B cell (primary cell): ENCODE data around the gene MILR1. TPM values are rescaled to one million over a fixed set of nuclear protein-coding genes. Genes with fewer than 3 reads are reported as not detected.

ENCODE experiments used
- ATAC-seq: fragments of 200-7000 bp; cut with Tn5 transposase; one replicate; pipeline ENCODE4 v1.10.0; 2021; ENCODE audit warnings: low read depth, mild to moderate bottlenecking, moderate number of reproducible peaks, moderate library complexity
- CTCF ChIA-PET: fragments of 350-600 bp; sonication (Branson Sonifier 250); formaldehyde crosslinking; loops from one replicate; lab custom pipeline; 2021; ENCODE audit warnings: antibody characterized with exemption, inconsistent platforms; lab: Charles Lee
- POLR2A ChIA-PET: fragments of 350-600 bp; sonication (Branson Sonifier 250); formaldehyde crosslinking; loops from one replicate; lab custom pipeline; 2021; ENCODE audit warnings: antibody characterized with exemption; lab: Charles Lee
- DNase-seq: peaks from one replicate; pipeline ENCODE4 v3.0.0; 2013
- H2AFZ ChIP-seq: 2 replicates; pipeline ENCODE4 v1.6.1; 2012; ENCODE audit warnings: mild to moderate bottlenecking, low read depth, low read length; ENCODE audit not compliant: insufficient read depth, poor library complexity, severe bottlenecking
- H3K27ac ChIP-seq, 2 donors: 1 replicate in 1 of 2; 2 replicates in 1 of 2; pipeline ENCODE4 v1.5.1; 2012 to 2013; ENCODE audit warnings: low read length in 2 of 2, mild to moderate bottlenecking in 2 of 2, moderate library complexity in 1 of 2
- H3K27me3 ChIP-seq, 4 experiments: fragments of 200-600 bp in 1 of 4; sonication (generic) in 1 of 4; replicated peaks in 1 of 4; 1 replicate in 2 of 4; 2 replicates in 2 of 4; pipeline versions ENCODE4 v1.6.1 to v1.7.0; 2013 to 2016; ENCODE audit warnings: low read length in 3 of 4, mild to moderate bottlenecking in 2 of 4, mixed read lengths in 1 of 4, moderate library complexity in 1 of 4; ENCODE audit not compliant: insufficient read depth in 4 of 4, control insufficient read depth in 3 of 4; ENCODE audit errors: control extremely low read depth in 1 of 4
- H3K36me3 ChIP-seq, 2 experiments: replicated peaks in 1 of 2; 1 replicate in 1 of 2; 2 replicates in 1 of 2; pipeline versions ENCODE4 v1.6.1 to v1.7.1; 2013; ENCODE audit warnings: low read length in 1 of 2; ENCODE audit not compliant: insufficient read depth in 2 of 2, control insufficient read depth in 1 of 2; ENCODE audit errors: control extremely low read depth in 1 of 2, extremely low read depth in 1 of 2
- H3K4me1 ChIP-seq, 2 donors: fragments of 200-600 bp in 1 of 2; sonication (generic) in 1 of 2; 1 replicate in 1 of 2; 2 replicates in 1 of 2; pipeline versions ENCODE4 v1.5.1 to v1.6.1; 2013 to 2017; ENCODE audit warnings: low read length in 2 of 2; ENCODE audit not compliant: control insufficient read depth in 2 of 2, insufficient read depth in 2 of 2
- H3K4me2 ChIP-seq: replicated peaks from 2 replicates; pipeline ENCODE3; 2012; ENCODE audit warnings: mild to moderate bottlenecking, low read depth, low read length; ENCODE audit not compliant: poor library complexity, severe bottlenecking
- H3K4me3 ChIP-seq, 5 experiments: fragments of 200-600 bp in 1 of 5; sonication (generic) in 1 of 5; 1 replicate in 3 of 5; 2 replicates in 2 of 5; pipeline versions ENCODE4 v1.5.1 to v1.7.0; 2011 to 2016; ENCODE audit warnings: low read length in 4 of 5, mild to moderate bottlenecking in 4 of 5, low read depth in 2 of 5, control low read depth in 1 of 5, moderate library complexity in 1 of 5; ENCODE audit not compliant: insufficient read depth in 1 of 5; ENCODE audit errors: control extremely low read depth in 1 of 5, extremely low read depth in 1 of 5
- H3K79me2 ChIP-seq: fragments of 200-600 bp; sonication (generic); one replicate; pipeline ENCODE4 v1.6.0; 2016; ENCODE audit warnings: low read length; ENCODE audit not compliant: control insufficient read depth, insufficient read depth
- H3K9ac ChIP-seq: fragments of 200-600 bp; sonication (generic); 2 replicates; pipeline ENCODE4 v1.6.1; 2017; ENCODE audit warnings: mild to moderate bottlenecking, low read length, moderate library complexity
- H3K9me3 ChIP-seq, 3 donors: one replicate each; pipeline versions ENCODE4 v1.6.1 to v1.7.1; 2013; ENCODE audit warnings: low read length in 2 of 3; ENCODE audit not compliant: control insufficient read depth in 2 of 3, insufficient read depth in 1 of 3; ENCODE audit errors: control extremely low read depth in 1 of 3
- H4K20me1 ChIP-seq: 2 replicates; pipeline ENCODE4 v1.6.0; 2012; ENCODE audit warnings: mild to moderate bottlenecking, low read length; ENCODE audit not compliant: insufficient read depth, control insufficient read depth, poor library complexity, severe bottlenecking
- H3K27ac Mint-ChIP-seq: one replicate; pipeline ENCODE4 v1.8.0; 2021; ENCODE audit warnings: mixed read lengths
- H3K27me3 Mint-ChIP-seq: one replicate; pipeline ENCODE4 v1.8.0; 2021; ENCODE audit warnings: mixed read lengths
- H3K4me1 Mint-ChIP-seq: one replicate; pipeline ENCODE4 v1.8.0; 2021; ENCODE audit warnings: mixed read lengths
- H3K4me3 Mint-ChIP-seq: one replicate; pipeline ENCODE4 v1.8.0; 2021; ENCODE audit warnings: mixed read lengths
- H3K9me3 Mint-ChIP-seq: one replicate; pipeline ENCODE4 v1.8.0; 2022; ENCODE audit warnings: mixed read lengths; ENCODE audit not compliant: insufficient read depth
- CTCF ChIP-seq: fragments of 200-600 bp; IDR thresholded peaks from one replicate; pipeline ENCODE4 v1.8.0; 2022; ENCODE audit warnings: antibody characterized with exemption, mild to moderate bottlenecking
- EZH2 ChIP-seq: IDR thresholded peaks from 2 replicates; pipeline ENCODE4 v1.6.1; 2012; ENCODE audit warnings: borderline replicate concordance, low read depth, mild to moderate bottlenecking, moderate library complexity, low read length; ENCODE audit not compliant: insufficient read depth, poor library complexity, severe bottlenecking
- WGBS: methylation state at CpG from one replicate; pipeline ENCODE4 v1.1.5; 2013; ENCODE audit warnings: missing lambda C conversion rate; ENCODE audit not compliant: insufficient coverage; 5-methylcytosine and 5-hydroxymethylcytosine counted together
- intact Hi-C: fragments of 100-400 bp; cut with micrococcal nuclease; formaldehyde crosslinking; loops from one replicate; pipeline ENCODE4 v1.10.0; 2022
- polyA plus RNA-seq: library from polyadenylated mRNA; depleted of rRNA; stranded (reverse); fragments of >200 nt; gene quantifications from 2 replicates; pipeline ENCODE4 v1.2.3, GENCODE V29; 2012
- total RNA-seq, 2 donors: library from RNA; stranded (reverse); fragments of 120-200 nt in 1 of 2; gene quantifications; 1 replicate in 1 of 2; 2 replicates in 1 of 2; pipeline versions ENCODE4 v1.2.3 to v1.2.4, GENCODE V29; 2013 to 2022

Gene MILR1
- total and polyA plus RNA-seq, 2 donors (not counting 1 experiment from before 2014, with no cell fraction given), result 9.4 to 38.0 TPM

GRCh38 chr17:64402469-64402868 is 46.4 kb upstream of the MILR1 start:
- Histone ChIP-seq H4K20me1 (peaks cover 19% of the 10 kb centered on the region), H3K4me2 (peak overlapping the region; percentile 68), H3K27ac (peak overlapping the region; percentile 13 to 72), H2AFZ (no peak overlapping the region), H3K4me3 (no peak overlapping the region), H3K36me3 (peaks cover 0 to 8% of the 10 kb centered on the region in 2 experiments), H3K79me2 (peaks cover 99% of the 10 kb centered on the region), H3K9ac (no peak overlapping the region), H3K27me3 (no peaks in the 10 kb centered on the region), H3K4me1 (peaks cover 84 to 94% of the 10 kb centered on the region in 2 donors), H3K9me3 (peaks cover 0 to 13% (median 2%) of the 10 kb centered on the region in 3 donors)
- CTCF ChIA-PET, result interaction anchor here (1.1 to 12.0 kb wide), 3 partner anchors 9 to 104 kb away, joined by 3 to 94 read pairs (median 6); partner anchors contain the start of gene CEP95
- peak overlapping the region; percentile 84 for H3K27ac Mint-ChIP-seq
- H3K27me3 Mint-ChIP-seq, result no peaks in the 10 kb centered on the region
- ATAC-seq (no peak), DNase-seq (no peak)
- H3K9me3 Mint-ChIP-seq, result no peaks in the 10 kb centered on the region
- H3K4me3 Mint-ChIP-seq, result peak overlapping the region; percentile 30
- H3K4me1 Mint-ChIP-seq, result peaks cover 77% of the 10 kb centered on the region
- POLR2A ChIA-PET, result interaction anchor here (1.8 kb wide), 1 partner anchor 10 kb away, joined by 5 read pairs; no protein-coding TSS in a partner anchor
- intact Hi-C loops, result no loop called here
- WGBS, result 100% methylated on average over 1 of the region's 5 CpGs
- TF ChIP-seq CTCF (no peak), EZH2 (no peak)

- intact Hi-C loops, result loop anchor here (1.0 kb wide), 1 partner anchor 8 kb away; no protein-coding TSS in a partner anchor
- Histone ChIP-seq H3K9ac (peak overlapping the region; percentile 4), H3K4me2 (peak overlapping the region; percentile 42), H3K4me1 (peaks cover 74 to 85% of the 10 kb centered on the region in 2 donors), H3K27me3 (no peaks in the 10 kb centered on the region), H3K4me3 (no peak overlapping the region), H3K9me3 (peaks cover 0 to 13% (median 2%) of the 10 kb centered on the region in 3 donors), H4K20me1 (peaks cover 19% of the 10 kb centered on the region), H2AFZ (no peak overlapping the region), H3K79me2 (peaks cover 100% of the 10 kb centered on the region), H3K27ac (peak overlapping the region; percentile 75 to 78), H3K36me3 (peaks cover 0 to 5% of the 10 kb centered on the region in 2 experiments)
- DNase-seq (peak; percentile 34), ATAC-seq (peak; percentile 34)
- peaks cover 70% of the 10 kb centered on the region for H3K4me1 Mint-ChIP-seq
- peak overlapping the region; percentile 92 for H3K27ac Mint-ChIP-seq
- peak overlapping the region; percentile 74 for H3K4me3 Mint-ChIP-seq
- ChIA-PET CTCF (interaction anchor here (0.6 to 4.9 kb wide), 6 partner anchors 8 to 84 kb away, joined by 3 to 31 read pairs (median 4); no protein-coding TSS in a partner anchor), POLR2A (interaction anchor here (0.6 to 1.3 kb wide), 3 partner anchors 9 to 479 kb away, joined by 3 to 8 read pairs (median 6); partner anchors contain the start of genes CEP95 and DDX5)
- H3K27me3 Mint-ChIP-seq, result no peaks in the 10 kb centered on the region
- H3K9me3 Mint-ChIP-seq, result no peaks in the 10 kb centered on the region
- WGBS, result 42% methylated on average over 2 of the region's 6 CpGs
- TF ChIP-seq EZH2 (no peak), CTCF (no peak)
Observed at GRCh38 chr17:64403881-64404460, 44.9 kb upstream of the MILR1 start.
